Large intestine (tissue), 12 donors: ENCODE data around the gene LCE2D. TPM values are rescaled to one million over a fixed set of nuclear protein-coding genes. Genes with fewer than 3 reads are reported as not detected.

ENCODE experiments used
- DNase-seq, 2 donors: peaks; one replicate each; pipeline versions ENCODE4 v3.0.0 to v3.0.0-alpha.2; 2013
- H3K27ac ChIP-seq: one replicate; pipeline ENCODE4 v1.5.1; 2013; ENCODE audit warnings: low read length
- H3K27me3 ChIP-seq: 2 replicates; pipeline ENCODE4 v1.6.1; 2013; ENCODE audit warnings: low read length; ENCODE audit not compliant: control insufficient read depth, insufficient read depth
- H3K36me3 ChIP-seq: 2 replicates; pipeline ENCODE4 v1.6.1; 2013; ENCODE audit warnings: low read length; ENCODE audit not compliant: control insufficient read depth, insufficient read depth
- H3K4me1 ChIP-seq: one replicate; pipeline ENCODE4 v1.6.1; 2013; ENCODE audit warnings: low read length; ENCODE audit not compliant: control insufficient read depth, insufficient read depth
- H3K4me3 ChIP-seq: one replicate; pipeline ENCODE4 v1.5.1; 2013; ENCODE audit warnings: low read length
- H3K9me3 ChIP-seq: one replicate; pipeline ENCODE4 v1.6.1; 2013; ENCODE audit warnings: mild to moderate bottlenecking, low read depth, low read length, moderate library complexity; ENCODE audit not compliant: control insufficient read depth
- WGBS: methylation state at CpG from one replicate; pipeline ENCODE4 v1.1.5; 2013; ENCODE audit warnings: low lambda C conversion rate; ENCODE audit not compliant: insufficient coverage; 5-methylcytosine and 5-hydroxymethylcytosine counted together
- long read RNA-seq, 11 donors: transcript quantifications; one replicate each; lab custom pipeline, GENCODE V29; 2026
- polyA plus RNA-seq: library from polyadenylated mRNA; unstranded; fragments of 120-200 nt; gene quantifications from one replicate; pipeline ENCODE4 v1.2.1, GENCODE V29; 2013

LCE2D gene, protein sequence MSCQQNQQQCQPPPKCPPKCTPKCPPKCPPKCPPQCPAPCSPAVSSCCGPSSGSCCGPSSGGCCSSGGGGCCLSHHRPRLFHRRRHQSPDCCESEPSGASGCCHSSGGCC
- polyA plus RNA-seq = not detected
- long read RNA-seq, donor 1 = 0 reads
- long read RNA-seq, donor 2 = 0 reads
- long read RNA-seq, donor 3 = 0 reads
- long read RNA-seq, donor 4 = 0 reads
- long read RNA-seq, donor 5 = 0 reads
- long read RNA-seq, donor 6 = 0 reads
- long read RNA-seq, donor 7 = 0 reads
- long read RNA-seq, donor 8 = 0 reads
- long read RNA-seq, donor 9 = 0 reads
- long read RNA-seq, donor 10 = 0 reads
- long read RNA-seq, donor 11 = 0 reads

DNA sequence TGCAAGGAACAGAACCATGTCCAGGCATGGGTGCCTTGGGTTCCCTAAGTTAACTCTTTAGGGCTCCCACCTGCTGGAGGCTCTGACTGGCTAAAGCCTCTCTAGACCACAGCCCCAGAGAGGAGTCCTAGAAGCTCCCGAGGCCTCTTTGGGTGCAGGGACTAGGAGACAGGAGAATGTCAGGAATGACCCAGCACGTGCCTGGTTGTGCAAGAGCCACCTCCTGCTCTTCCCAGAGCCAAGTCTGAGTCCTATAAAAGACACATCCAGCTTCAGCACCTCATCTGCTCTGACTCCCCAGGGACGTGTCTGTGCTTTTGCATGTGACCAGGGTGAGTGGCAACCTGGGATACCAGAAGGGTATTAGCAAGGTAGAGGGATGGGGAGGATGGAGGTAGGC is at the start of gene LCE2D:
Gene LCE2D, plus strand, starts transcription at position 283 of the 400 bp plus-strand sequence. CDS start 726 bp downstream, outside the sequence.
- Histone ChIP-seq H3K27me3 (peaks cover 8% of the 10 kb centered on the region), H3K27ac (no peak within 1 kb of the TSS), H3K36me3 (no peaks in the 10 kb centered on the region), H3K4me1 (no peaks in the 10 kb centered on the region), H3K9me3 (no peaks in the 10 kb centered on the region), H3K4me3 (no peak within 1 kb of the TSS)
- no peak for DNase-seq
- no CpG with 5 or more reads among the region's 3 CpGs for WGBS

DNA sequence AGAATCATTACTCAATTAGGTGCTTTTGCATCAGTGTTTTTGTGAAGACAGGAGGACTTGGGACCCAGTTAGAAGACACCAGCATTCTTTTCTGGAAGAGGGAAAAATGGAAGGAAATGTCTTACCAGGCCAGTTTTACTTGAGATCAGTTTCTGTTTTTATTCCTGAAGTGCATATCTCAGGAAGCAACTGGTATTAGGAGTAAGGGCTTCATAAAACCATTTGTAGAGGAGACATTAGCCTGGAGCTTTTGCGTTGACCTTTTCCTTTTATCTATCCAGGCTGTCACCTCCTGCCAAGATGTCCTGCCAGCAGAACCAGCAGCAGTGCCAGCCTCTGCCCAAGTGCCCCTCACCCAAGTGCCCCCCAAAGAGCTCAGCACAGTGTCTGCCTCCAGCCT is 49.7 kb upstream of the LCE2D start, which contains the start of gene LCE3B:
Gene LCE3B, plus strand, starts transcription at position 301 of the 400 bp plus-strand sequence. Its CDS starts 0 bp downstream, at position 301.
- Histone ChIP-seq H3K36me3 (no peaks in the 10 kb centered on the region), H3K27me3 (no peaks in the 10 kb centered on the region), H3K4me1 (no peaks in the 10 kb centered on the region), H3K9me3 (peaks cover 3% of the 10 kb centered on the region), H3K27ac (no peak within 1 kb of the TSS), H3K4me3 (no peak within 1 kb of the TSS)
- DNase-seq = no peak
- WGBS = no CpG with 5 or more reads among the region's 1 CpG

DNA sequence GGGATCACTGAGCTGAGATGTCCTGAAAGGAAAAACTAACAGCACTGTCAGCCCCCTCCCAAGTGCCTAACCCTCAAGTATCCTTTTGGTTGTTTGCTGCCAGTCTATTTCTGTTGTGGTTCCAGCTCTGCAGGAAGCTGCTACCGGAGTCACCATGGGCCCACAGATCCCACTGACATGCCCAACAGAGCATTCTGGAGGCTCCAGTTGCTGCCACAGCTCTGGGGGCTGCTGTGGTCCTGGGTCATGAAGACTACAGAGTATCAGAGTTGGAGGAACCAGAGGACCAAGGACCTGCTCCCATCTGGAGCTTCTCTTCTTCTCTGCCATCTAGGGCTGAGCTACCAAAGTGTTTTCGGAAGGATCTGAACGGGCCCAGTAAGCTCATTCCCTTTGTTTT is 41.2 kb upstream of the LCE2D start:
- Histone ChIP-seq H3K4me1 (no peaks in the 10 kb centered on the region), H3K9me3 (no peaks in the 10 kb centered on the region), H3K27me3 (peaks cover 7% of the 10 kb centered on the region), H3K36me3 (no peaks in the 10 kb centered on the region), H3K4me3 (no peak overlapping the region), H3K27ac (no peak overlapping the region)
- DNase-seq = no peak
- WGBS = no CpG with 5 or more reads among the region's 3 CpGs

- Histone ChIP-seq H3K36me3 (no peaks in the 10 kb centered on the region), H3K27ac (no peak within 1 kb of the TSS), H3K4me1 (no peaks in the 10 kb centered on the region), H3K9me3 (no peaks in the 10 kb centered on the region), H3K27me3 (peaks cover 7% of the 10 kb centered on the region), H3K4me3 (no peak within 1 kb of the TSS)
- DNase-seq = no peak
- WGBS = no CpG with 5 or more reads among the region's 10 CpGs
Observed at GRCh38 chr1:152622803-152623202, 40.4 kb upstream of the LCE2D start, which contains the start of gene LCE3A. Gene LCE3A (minus strand): TSS chr1:152623103. CDS start chr1:152623103, 0 bp downstream.

- no CpG with 5 or more reads among the region's 29 CpGs for whole genome bisulfite sequencing
- H3K27me3 ChIP-seq = peaks cover 7% of the 10 kb centered on the region
- DNase-seq = no peak
- no peaks in the 10 kb centered on the region for H3K36me3 ChIP-seq
- H3K4me1 ChIP-seq = no peaks in the 10 kb centered on the region
- H3K9me3 ChIP-seq = no peaks in the 10 kb centered on the region
- no peak overlapping the region for H3K27ac ChIP-seq
- no peak overlapping the region for H3K4me3 ChIP-seq
Observed at GRCh38 chr1:152623203-152623844, 39.9 kb upstream of the LCE2D start.

DNA sequence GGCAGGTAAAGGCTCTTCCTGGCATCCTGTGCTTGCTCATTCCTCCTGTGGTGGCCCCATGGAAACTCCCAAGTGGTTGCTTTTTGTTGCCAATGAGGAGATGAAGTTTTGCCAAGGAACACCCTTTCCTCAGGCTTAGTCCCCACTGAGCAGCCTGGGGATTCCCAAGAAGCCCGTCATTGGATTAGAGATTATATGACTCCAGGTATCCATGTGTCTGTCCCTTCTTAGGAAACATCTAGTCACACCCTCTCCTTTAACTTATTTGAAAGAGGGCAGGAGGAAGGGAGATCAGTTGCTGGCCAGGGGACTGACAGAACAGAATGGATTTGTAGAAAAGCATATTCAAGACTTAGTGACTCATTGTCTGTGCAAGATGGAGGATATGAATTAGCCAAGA is 36.4 kb upstream of the LCE2D start:
- no peak overlapping the region for H3K4me3 ChIP-seq
- DNase-seq = no peak
- no peak overlapping the region for H3K27ac ChIP-seq
- WGBS = no CpG with 5 or more reads among the region's 1 CpG
- H3K36me3 ChIP-seq = no peaks in the 10 kb centered on the region
- H3K9me3 ChIP-seq = no peaks in the 10 kb centered on the region
- H3K27me3 ChIP-seq = peaks cover 7% of the 10 kb centered on the region
- no peaks in the 10 kb centered on the region for H3K4me1 ChIP-seq

DNA sequence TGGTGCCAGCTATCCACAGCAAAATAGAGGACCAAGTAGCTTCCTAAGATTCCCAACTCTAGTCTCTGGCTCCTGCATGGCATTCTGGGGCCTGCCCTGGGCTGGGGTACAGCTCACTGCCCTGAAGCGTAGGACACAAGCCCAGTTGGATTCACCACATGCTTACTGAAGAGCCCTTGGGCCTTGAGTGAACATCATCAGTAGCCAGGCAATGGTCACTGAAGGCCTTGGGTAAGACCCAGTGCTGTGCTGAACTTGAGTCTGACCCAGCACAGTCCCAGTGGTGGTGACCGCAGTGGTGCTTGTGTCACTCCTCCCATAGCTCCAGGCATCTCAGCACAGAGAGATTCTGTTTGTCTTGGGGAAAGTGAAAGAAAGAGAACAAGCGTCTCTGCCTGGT is 32.6 kb upstream of the LCE2D start:
- WGBS = no CpG with 5 or more reads among the region's 3 CpGs
- Histone ChIP-seq H3K9me3 (no peaks in the 10 kb centered on the region), H3K27me3 (no peaks in the 10 kb centered on the region), H3K4me3 (no peak overlapping the region), H3K36me3 (no peaks in the 10 kb centered on the region), H3K4me1 (no peaks in the 10 kb centered on the region), H3K27ac (no peak overlapping the region)
- no peak for DNase-seq

DNA sequence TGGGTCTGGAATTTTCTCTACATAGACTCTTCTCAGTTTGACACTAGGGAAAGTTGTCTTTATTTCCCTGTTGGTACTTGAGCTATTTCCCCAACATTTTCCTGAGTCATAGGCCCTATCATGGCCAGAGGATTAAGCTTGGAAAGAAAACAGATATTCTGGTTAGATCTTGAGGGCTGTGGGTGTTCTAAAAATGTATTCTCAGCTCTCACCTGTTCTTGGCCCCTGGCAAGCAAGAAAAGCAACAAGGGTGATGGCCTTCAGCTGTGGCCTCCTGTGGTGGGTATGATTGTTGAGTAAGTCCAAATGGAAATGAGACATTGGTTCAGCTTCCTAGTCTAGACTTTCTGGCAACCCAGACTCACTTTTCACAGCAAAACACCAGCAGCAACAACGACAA is 22.8 kb upstream of the LCE2D start:
- H3K4me3 ChIP-seq = no peak overlapping the region
- no peaks in the 10 kb centered on the region for H3K4me1 ChIP-seq
- H3K27me3 ChIP-seq = no peaks in the 10 kb centered on the region
- no peak overlapping the region for H3K27ac ChIP-seq
- DNase-seq = no peak
- no peaks in the 10 kb centered on the region for H3K9me3 ChIP-seq
- no CpG with 5 or more reads among the region's 1 CpG for WGBS
- no peaks in the 10 kb centered on the region for H3K36me3 ChIP-seq

- DNase-seq = no peak
- WGBS = 80% methylated on average over 1 of the region's 3 CpGs
- Histone ChIP-seq H3K27ac (no peak overlapping the region), H3K36me3 (no peaks in the 10 kb centered on the region), H3K9me3 (no peaks in the 10 kb centered on the region), H3K4me1 (no peaks in the 10 kb centered on the region), H3K27me3 (no peaks in the 10 kb centered on the region), H3K4me3 (no peak overlapping the region)
Observed at GRCh38 chr1:152643945-152644344, 19.2 kb upstream of the LCE2D start.

- no peaks in the 10 kb centered on the region for H3K9me3 ChIP-seq
- no peaks in the 10 kb centered on the region for H3K4me1 ChIP-seq
- no peaks in the 10 kb centered on the region for H3K36me3 ChIP-seq
- H3K27ac ChIP-seq = no peak overlapping the region
- no peak overlapping the region for H3K4me3 ChIP-seq
- no CpG with 5 or more reads among the region's 3 CpGs for WGBS
- DNase-seq = no peak
- H3K27me3 ChIP-seq = no peaks in the 10 kb centered on the region
Observed at GRCh38 chr1:152645146-152645545, 18.0 kb upstream of the LCE2D start.
